Superior temporal gyrus (tissue), 1 donor: ENCODE measurements around the gene C8A.

Source experiments
- DNase-seq: peaks from one replicate; pipeline ENCODE4 v3.0.0-alpha.2; 2016; ENCODE audit errors: extremely low spot score

C8A gene

DNA sequence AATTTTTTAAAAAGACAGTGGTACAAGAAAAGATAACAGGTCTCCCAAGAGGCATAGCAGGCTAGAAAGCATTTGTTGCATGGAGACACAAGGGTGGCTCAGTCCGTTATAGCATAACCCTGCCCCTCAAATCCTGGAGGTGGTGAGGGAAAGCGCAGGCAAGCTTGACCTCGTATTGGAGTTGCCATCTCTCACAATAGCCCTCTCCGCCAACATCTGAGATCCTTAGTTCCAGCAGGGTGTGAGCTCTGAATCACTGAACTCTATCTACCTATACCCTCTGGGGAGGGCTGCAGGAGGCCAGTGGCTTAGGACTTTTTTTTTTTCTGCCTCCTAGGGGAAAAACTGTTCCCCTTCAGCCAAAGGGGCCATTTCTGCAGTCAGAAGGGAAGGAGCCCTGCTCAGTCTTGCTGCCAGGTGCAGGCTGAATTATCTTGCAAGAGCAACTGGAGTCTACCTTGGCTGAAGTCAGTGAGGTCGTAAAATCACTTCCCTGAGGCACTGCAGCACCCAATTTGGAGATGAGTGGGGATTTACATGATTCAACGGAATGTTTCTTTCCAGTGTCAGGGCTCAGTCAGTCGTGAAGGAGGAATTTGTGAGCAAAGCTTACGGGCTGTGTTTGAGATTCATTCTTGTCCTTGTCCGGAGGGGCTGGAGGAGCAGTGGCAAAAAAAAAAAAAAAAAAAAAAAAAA is 17.2 kb upstream of the C8A start:
- DNase-seq = no peak

DNA sequence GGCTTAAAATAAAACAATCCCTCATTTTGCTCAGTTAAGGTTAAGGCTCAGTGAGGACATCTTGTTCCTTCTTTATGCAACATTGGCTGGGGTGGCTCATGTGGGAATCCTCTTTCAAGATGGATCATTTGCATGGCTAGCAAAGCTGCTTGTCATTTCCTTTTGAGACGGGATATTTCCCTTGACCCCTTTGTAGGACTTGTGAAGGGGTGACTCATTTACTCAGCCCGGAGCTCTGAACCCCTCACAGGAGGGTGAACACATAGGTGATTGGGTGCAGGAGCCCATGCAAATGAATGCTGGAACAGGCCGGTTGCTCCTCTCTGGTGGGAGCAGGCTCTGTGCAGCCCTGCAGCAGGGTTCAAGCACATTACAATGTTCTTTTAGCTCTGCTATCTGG is 15.8 kb upstream of the C8A start:
- DNase-seq = no peak

GRCh38 chr1:56843544-56843943 is 11.1 kb upstream of the C8A start:
- DNase-seq = no peak

- DNase-seq = no peak
These were observed 10.0 kb upstream of the C8A start for GRCh38 chr1:56844545-56845136.

GRCh38 chr1:56845343-56845742 is 9.3 kb upstream of the C8A start:
- no peak for DNase-seq

DNA sequence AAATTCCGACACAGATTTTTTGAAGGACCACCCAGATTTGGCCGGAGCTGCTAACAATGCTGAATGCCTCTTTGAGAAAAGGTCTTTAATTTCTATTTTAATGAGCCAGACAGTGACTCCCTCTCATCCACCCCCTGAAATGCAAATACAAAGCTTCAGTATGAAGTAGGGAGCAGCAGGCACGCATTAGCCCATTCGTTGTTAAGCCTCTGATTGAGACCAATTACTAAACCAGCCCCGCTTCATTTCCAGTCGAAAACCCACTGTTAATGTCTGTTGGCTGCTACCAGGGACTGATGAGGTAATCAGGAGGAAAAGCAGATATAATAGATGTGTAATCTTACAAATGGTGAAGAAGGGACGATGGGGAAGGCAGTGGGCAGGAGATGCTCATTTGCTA is 4.8 kb upstream of the C8A start:
- DNase-seq = no peak

DNA sequence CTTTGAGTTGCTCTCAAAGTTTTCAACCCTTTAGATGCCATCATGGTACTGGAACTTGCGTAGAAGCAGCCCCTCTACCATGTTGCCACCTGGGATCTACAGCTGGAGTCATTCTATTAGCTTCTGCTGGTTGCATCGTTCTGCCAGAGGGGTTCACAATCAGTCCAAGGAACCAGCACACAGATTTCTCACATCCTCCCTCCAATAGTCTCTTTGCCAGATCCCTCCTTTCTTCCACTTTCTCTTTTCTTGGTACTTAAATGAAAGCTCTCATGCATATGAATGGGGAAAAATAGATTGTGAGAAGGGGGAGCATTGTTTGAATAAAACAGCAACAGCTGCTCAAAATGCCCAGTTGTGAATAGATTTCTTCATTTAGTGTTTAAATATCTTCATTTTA is 4.2 kb upstream of the C8A start:
- no peak for DNase-seq

DNA sequence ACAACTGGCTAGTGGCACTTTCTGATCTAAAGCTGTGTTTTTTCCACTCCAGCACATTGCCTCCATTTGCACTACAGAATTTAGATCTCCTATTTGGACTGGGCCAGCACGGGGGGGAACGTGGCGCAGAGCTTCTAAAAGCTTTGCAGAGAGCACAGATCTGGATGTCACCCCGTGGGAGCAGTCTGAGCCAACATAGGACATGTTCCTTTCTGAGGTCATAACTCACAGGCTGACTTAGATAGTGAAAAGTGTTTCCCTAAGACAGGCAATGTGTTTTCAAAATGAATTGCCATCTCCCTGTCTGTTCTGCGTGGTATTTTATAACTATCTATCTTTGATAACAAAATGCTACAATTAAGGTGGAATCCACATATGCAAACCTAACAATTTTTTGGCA is 3.7 kb upstream of the C8A start:
- DNase-seq = no peak

DNA sequence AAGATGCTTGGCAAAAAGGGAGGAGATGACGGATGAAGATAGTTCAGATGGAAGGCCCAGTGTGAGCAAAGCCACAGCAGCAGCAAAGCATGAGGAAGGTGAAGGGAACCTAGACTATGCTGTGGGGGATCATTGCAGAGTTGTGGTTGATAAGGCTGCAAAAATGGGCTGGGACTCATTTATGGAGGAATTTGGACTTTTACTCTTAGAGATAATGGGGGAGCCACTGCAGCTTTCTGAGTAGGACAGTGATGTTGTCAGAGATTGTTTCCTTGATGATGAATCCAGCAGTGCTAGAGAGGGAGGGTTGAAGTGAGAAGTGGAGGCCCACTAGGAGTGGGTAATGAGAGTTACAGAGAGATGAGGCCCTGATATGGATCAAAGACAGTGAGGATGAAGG is 2.1 kb upstream of the C8A start:
- no peak for DNase-seq

- DNase-seq = no peak
These were observed 593 bp downstream of the C8A start for GRCh38 chr1:56855190-56855589.

DNA sequence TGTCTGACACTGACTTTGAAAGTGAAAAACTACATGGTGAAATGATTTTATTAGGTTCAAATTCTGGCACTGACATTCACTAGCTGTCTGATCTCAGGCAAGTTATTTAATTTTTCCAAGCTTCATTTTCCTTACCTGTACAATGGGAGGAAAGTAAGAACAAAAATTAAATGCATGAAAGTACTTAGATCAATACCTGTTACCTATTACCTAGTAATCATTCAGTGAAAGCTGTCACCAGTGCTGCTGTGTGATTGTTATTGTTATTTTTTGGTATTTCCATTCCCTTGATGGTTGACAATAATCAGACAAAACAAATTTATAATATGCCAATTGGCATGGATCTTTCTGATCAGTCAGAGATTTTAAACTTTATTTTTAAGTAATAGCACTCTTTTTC is 1.6 kb downstream of the C8A start:
- DNase-seq = no peak

- DNase-seq = no peak
These were observed 4.7 kb downstream of the C8A start for GRCh38 chr1:56859287-56859686.

DNA sequence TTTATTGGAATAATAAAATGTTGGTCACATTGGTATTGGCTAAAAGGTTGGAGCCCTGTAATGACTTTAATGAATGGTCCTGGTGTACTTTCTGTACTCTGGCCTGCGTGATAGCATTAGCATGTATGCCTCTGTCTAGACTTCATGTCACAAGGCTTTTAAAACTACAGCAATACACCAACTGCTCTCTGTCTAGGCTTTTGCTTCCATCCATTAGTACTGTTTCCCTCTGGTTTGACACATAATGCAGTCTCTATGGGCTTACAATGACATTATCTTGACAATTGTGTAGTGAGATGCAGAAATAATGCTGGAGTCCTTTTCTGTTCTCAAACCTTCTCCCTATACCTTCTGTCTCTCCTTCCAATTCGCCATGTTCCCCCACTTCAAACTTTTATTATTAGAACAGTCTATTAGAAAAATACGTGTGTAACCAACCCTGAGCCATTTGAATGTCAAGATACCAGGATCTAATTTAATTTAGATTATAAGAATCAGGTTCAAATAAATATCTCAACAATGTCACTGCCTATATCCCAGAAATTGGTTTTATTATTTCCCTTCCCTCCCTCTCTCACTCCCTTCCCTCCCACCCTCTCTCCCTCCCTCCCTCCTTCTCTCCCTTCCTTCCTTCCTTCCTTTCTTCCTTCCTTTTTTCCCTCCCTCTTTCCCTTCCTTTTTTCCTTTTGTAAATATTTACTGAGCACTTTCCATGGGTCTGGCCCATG is 8.8 kb downstream of the C8A start:
- no peak for DNase-seq

GRCh38 chr1:56864430-56864829 is 9.8 kb downstream of the C8A start:
- DNase-seq = no peak

GRCh38 chr1:56866656-56867055 is 12.1 kb downstream of the C8A start:
- DNase-seq = no peak

DNA sequence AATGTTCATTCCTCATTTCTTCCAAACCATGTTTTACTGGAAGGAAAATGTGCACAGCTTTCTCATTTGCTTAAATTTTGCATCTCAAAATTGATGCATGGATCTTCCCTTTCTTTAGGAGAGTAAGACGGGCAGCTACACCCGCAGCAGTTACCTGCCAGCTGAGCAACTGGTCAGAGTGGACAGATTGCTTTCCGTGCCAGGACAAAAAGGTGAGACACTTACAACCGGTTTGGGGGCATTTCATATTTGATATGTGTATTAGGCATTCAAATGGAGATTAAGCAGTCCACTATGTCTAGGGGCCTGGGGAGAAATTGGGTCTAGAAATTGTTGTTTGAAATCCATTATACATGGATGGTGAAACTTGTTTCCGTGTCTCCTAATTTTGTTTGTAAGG is 12.9 kb downstream of the C8A start:
- DNase-seq = no peak

DNA sequence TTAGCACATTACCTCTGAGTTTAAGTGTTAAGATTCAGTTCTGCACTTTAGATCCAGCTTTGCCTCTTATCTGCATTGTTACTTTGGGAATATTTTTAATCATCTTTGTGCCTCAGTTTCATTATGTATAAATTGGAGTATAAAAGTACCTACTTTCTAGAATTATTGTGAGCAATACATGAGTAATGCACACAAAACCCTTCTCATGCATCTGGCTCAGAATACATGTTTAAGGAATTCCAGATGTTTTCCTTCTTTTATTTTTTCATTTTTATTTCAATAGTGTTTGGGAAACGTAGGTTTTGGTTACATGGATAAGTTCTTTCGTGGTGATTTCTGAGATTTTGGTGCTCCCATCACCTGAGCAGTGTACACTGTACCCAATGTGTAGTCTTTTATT is 14.2 kb downstream of the C8A start:
- no peak for DNase-seq

GRCh38 chr1:56872597-56872996 is 18.0 kb downstream of the C8A start:
- peak; percentile 61 for DNase-seq

DNA sequence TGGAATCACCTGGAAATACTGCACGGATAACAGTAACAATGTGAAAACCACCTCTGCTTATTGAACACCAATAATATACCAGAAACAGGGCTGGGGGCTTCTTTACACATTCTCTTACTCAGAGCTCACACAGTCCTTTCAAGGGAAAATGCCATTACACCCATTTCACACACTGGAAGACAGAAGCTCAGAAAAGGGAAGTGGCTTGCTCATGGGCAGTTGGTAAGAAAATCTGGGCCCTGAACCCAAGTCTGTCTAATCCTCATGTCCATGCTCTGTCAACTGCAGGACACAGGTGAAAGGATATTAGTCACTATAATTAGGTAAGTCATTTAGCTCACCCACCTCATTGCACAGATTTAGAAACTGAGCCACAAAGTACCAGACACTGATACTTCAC is 18.6 kb downstream of the C8A start:
- DNase-seq = no peak

DNA sequence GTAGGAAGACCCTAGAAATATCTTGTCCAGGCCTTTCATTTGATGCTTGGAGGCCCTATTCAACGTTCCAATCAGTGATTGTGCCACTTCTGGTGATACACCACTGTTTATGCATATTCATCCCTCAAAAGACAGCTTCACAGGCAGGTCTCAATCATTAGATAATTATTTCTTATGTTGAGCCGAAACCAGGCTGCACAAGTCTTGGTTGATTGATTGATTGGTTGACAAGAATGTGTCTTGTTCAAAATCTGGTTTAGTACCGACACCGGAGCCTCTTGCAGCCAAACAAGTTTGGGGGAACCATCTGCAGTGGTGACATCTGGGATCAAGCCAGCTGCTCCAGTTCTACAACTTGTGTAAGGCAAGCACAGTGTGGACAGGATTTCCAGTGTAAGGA is 20.1 kb downstream of the C8A start:
- DNase-seq = no peak

GRCh38 chr1:56877973-56878372 is 23.4 kb downstream of the C8A start:
- no peak for DNase-seq

DNA sequence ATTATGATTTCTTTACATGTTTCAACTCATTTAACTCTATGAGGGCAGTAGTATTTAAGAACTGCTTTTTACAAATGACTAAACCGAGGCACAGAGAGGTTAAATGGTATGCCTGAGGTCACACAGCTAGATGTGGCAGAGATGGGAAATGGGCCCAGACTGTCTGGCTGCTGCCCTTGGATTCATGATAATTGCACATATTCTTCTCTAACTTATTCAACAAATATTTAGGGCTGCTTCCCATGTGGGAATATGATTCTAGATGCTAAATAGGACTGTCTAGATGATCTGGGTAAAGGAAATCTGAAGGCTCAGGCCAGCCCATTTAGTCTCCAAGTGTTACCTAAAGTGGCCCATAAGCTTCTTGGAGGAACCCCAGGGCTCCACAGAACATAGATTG is 26.2 kb downstream of the C8A start:
- DNase-seq = no peak

DNA sequence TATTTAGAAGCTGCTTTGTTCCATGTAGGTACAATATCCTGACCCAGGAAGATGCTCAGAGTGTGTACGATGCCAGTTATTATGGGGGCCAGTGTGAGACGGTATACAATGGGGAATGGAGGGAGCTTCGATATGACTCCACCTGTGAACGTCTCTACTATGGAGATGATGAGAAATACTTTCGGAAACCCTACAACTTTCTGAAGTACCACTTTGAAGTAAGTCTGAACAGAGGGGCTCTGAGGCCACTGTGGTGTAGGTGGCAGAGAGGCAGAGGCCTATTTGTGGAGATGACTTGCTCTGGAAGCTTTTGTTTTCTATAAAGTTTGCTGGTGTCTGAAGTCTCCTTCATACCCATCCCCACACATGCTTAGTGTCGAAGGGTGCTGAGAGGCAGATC is 26.8 kb downstream of the C8A start:
- no peak for DNase-seq
